AG09309 (cell line): ENCODE results near the gene PPIF.

ENCODE experiments used
- DNase-seq: peaks from one replicate; pipeline ENCODE4 v3.0.0-alpha.2; 2010; ENCODE audit warnings: low read depth
- H3K4me3 ChIP-seq: 2 replicates; pipeline ENCODE4 v1.5.1; 2011; ENCODE audit warnings: mild to moderate bottlenecking, low read depth, low read length, moderate library complexity; ENCODE audit not compliant: control insufficient read depth
- CTCF ChIP-seq: IDR thresholded peaks from 2 replicates; pipeline ENCODE4 v1.5.1; 2011; ENCODE audit warnings: mild to moderate bottlenecking, low read depth, low read length, inconsistent platforms; ENCODE audit not compliant: insufficient read depth, control insufficient read depth; ENCODE audit errors: missing control alignments

The PPIF gene

GRCh38 chr10:79383974-79384606 is 36.8 kb downstream of the PPIF start:
- no peak for DNase-seq
- no peak for TF ChIP-seq CTCF

GRCh38 chr10:79384773-79385391 is 37.6 kb downstream of the PPIF start:
- TF ChIP-seq CTCF, result no peak
- H3K4me3 ChIP-seq, result no peak overlapping the region
- no peak for DNase-seq

More at GRCh38 chr10:79383974-79384606, 36.8 kb downstream of the PPIF start:
- H3K4me3 ChIP-seq, result no peak overlapping the region

GRCh38 chr10:79385392-79385795 is 38.1 kb downstream of the PPIF start:
- TF ChIP-seq CTCF, result no peak
- DNase-seq, result no peak
- H3K4me3 ChIP-seq, result no peak overlapping the region

- H3K4me3 ChIP-seq, result no peak overlapping the region
- TF ChIP-seq CTCF, result no peak
- DNase-seq, result no peak
These were observed 38.7 kb downstream of the PPIF start for GRCh38 chr10:79385804-79386531.

GRCh38 chr10:79386637-79387465 is 39.6 kb downstream of the PPIF start:
- H3K4me3 ChIP-seq, result no peak overlapping the region
- DNase-seq, result no peak
- no peak for TF ChIP-seq CTCF

- no peak overlapping the region for H3K4me3 ChIP-seq
- DNase-seq, result no peak
- TF ChIP-seq CTCF, result no peak
These were observed 40.3 kb downstream of the PPIF start for GRCh38 chr10:79387466-79387973.
